Cardiac fibroblast (primary cell): ENCODE data around the gene BAG2.

Experiments
- DNase-seq, 2 donors: peaks; one replicate each; pipeline versions ENCODE4 v3.0.0 to v3.0.0-alpha.2; 2010; ENCODE audit warnings: low read depth in 2 of 2
- H3K4me3 ChIP-seq, 2 donors: replicated peaks in 1 of 2; 1 replicate in 1 of 2; 2 replicates in 1 of 2; pipeline ENCODE4 v1.5.1; 2011; ENCODE audit warnings: low read depth in 2 of 2, low read length in 2 of 2, mild to moderate bottlenecking in 2 of 2, moderate library complexity in 1 of 2
- CTCF ChIP-seq: IDR thresholded peaks from one replicate; pipeline ENCODE4 v1.5.1; 2011; ENCODE audit warnings: low read depth, mild to moderate bottlenecking, low read length, inconsistent platforms

The BAG2 gene

DNA sequence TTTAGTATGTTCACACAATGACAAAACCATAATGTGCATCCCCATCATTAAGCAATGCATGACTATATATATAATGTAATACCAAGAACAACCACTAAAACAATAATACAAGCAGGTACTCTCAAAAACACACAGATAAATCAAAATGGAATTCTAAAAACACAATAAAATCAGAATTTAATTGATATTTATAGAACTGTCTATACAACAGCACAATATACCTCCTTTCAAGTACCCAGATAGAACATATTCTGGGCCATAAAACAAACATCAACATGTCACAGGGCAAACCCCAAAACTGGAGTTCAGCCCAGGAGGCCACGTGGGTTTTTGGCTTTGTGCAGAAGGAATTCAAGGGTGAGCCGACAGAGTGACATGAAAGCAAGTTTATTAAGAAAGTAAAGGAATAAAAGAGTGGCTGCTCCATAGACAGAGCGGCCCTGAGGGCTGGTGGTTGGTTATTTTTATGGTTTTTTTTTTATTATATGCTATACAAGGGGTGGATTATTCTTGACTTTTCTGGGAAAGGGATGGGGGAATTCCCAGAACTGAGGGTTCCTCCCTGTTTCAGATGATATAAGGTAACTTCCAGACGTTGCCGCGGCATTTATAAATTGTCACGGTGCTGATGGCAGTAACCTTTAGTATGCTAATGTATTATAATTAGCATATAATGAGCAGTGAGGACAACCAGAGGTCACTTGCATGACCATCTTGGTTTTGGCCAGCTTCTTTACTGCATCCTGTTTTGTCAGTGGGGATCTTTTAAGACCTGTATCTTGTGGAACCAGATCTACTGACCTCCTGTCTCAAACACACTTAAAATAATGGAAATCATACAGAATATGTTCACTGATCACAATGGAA is 44.3 kb downstream of the BAG2 start:
- DNase-seq, result peak; percentile 52 to 57
- no peak for TF ChIP-seq CTCF
- H3K4me3 ChIP-seq, result no peak overlapping the region

GRCh38 chr6:57217270-57217669 is 45.1 kb downstream of the BAG2 start:
- no peak overlapping the region for H3K4me3 ChIP-seq
- no peak for TF ChIP-seq CTCF
- DNase-seq, result no peak

- H3K4me3 ChIP-seq, result peak overlapping the region in 1 of 2 donors; percentile 86
- no peak for TF ChIP-seq CTCF
- peak in 1 of 2 donors; percentile 18 for DNase-seq
Observed at GRCh38 chr6:57220083-57220703, 48.1 kb downstream of the BAG2 start.

DNA sequence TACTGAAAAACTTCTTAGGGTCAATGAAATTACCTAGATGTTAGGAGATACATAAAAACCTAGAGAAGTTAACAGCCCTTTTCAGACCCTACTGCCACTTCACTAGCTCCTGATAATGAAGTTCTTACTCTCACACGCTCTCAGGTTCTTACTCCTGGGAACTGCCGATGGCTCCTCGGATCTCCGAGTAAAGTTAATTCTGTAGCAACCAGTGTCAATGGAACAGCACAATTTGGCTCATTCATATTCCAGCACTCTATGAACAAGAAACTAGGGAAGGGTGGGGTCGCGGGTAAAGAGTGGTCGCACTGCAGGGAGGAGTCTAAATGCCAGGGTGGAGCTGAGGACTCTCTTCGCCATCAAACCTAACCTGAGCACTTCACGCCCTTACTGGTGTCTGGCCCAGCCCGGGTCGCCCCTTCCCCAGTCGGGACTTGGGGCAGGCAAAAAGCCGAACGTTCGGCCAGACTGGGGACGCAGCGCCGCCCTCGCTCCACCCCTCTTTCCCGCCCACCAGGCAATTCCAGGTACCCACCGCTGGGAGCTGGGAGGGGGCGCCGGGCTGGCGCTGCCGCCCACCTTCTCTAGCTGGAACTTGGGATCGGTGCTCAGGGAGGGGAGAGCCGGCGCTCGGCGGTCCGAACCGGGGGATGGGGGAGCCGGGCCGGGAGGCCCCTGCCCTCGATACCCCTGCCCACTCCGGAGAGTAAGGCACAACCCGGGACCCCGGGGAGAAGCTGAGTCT is 49.2 kb downstream of the BAG2 start:
- peak; percentile 67 to 80 for DNase-seq
- peak; percentile 48 for TF ChIP-seq CTCF
- H3K4me3 ChIP-seq, result peak overlapping the region; percentile 86 to 98

GRCh38 chr6:57221936-57222742 is 50.0 kb downstream of the BAG2 start, which contains the start of gene RAB23:
Gene RAB23, minus strand, starts transcription at chr6:57222307. Its CDS starts 11,927 bp downstream, at chr6:57210380.
- DNase-seq, result peak; percentile 85 to 88
- no peak for TF ChIP-seq CTCF
- peak within 1 kb of the TSS; percentile 86 to 98 for H3K4me3 ChIP-seq

DNA sequence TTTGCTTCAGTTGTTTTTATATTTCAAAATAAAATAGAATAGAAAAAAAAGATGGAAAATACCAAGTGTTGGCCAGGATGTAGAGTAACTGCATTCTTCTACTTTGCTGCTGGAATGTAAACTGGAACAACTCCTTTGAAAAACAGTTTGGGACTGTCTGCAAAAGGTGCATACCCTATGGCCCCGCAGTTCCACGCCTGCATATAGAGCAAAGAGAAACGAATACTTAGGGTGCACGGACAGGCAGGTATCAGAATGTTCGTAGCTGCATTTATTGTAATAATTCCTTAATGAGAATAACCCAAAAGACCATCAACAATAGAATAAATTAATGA is 50.6 kb downstream of the BAG2 start:
- TF ChIP-seq CTCF, result no peak
- H3K4me3 ChIP-seq, result peak overlapping the region; percentile 86 to 98
- DNase-seq, result no peak
